Ovary (tissue), 3 donors: Measurements from ENCODE around the gene PHF21B.

ENCODE experiments used
- EP300 ChIP-seq: sonication (generic); formaldehyde crosslinking; IDR thresholded peaks from one replicate; pipeline ENCODE4 v1.6.1; 2017; ENCODE audit warnings: antibody characterized with exemption
- POLR2A ChIP-seq: fragments of 450-650 bp; IDR thresholded peaks from one replicate; pipeline ENCODE4 v1.6.1; 2017; ENCODE audit warnings: antibody characterized with exemption, mild to moderate bottlenecking, moderate library complexity
- TF ChIP-seq, protein P1 (sequence below), 3 donors: fragments of 450-650 bp in 2 of 3; fragments of 200-600 bp in 1 of 3; IDR thresholded peaks; one replicate each; pipeline versions ENCODE4 v1.5.1 to v1.8.0; 2016 to 2022; ENCODE audit warnings: antibody characterized with exemption in 3 of 3, mild to moderate bottlenecking in 1 of 3
- donor health status: DM: no; HTN: no; CAD: no.

DNA sequence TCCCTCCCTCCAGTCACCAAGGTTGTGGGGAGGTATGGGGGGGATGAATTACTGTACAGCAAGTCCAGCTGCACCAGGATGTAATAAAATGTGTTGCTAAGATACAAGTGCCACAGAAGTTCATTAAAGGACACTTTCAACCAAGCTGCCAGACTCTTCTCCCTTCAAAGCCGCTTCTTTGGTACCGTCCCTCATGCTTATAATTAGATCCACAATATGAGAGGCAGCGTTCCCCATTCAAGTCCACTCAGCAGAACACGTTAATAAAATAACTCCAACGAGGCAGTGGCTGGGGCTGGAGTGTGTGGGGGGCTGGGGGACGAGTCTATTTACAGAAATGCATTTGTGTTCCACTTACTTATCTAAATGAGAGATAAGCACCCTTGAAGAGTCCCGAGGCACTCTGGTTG, 14.7 kb downstream of the PHF21B start:
- TF ChIP-seq POLR2A: no peak
- no peak for TF ChIP-seq EP300
- TF ChIP-seq, protein P1, sequence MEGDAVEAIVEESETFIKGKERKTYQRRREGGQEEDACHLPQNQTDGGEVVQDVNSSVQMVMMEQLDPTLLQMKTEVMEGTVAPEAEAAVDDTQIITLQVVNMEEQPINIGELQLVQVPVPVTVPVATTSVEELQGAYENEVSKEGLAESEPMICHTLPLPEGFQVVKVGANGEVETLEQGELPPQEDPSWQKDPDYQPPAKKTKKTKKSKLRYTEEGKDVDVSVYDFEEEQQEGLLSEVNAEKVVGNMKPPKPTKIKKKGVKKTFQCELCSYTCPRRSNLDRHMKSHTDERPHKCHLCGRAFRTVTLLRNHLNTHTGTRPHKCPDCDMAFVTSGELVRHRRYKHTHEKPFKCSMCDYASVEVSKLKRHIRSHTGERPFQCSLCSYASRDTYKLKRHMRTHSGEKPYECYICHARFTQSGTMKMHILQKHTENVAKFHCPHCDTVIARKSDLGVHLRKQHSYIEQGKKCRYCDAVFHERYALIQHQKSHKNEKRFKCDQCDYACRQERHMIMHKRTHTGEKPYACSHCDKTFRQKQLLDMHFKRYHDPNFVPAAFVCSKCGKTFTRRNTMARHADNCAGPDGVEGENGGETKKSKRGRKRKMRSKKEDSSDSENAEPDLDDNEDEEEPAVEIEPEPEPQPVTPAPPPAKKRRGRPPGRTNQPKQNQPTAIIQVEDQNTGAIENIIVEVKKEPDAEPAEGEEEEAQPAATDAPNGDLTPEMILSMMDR (IDR thresholded peaks at IDR 0.05): no peak
